Caco-2 (cell line): ENCODE results near the gene MYO18A. TPM values are rescaled to one million over a fixed set of nuclear protein-coding genes. Genes with fewer than 3 reads are reported as not detected.

Experiments used
- BruUV-seq: library from RNA; stranded (reverse); fragments of 400-500 nt; replicated peaks from 2 replicates; lab custom pipeline; 2021; lab: Mats Ljungman, UMichigan
- CTCF ChIA-PET: fragments of 300-600 bp; sonication (Branson Sonifier 250); formaldehyde crosslinking; loops from one replicate; lab custom pipeline; 2022; ENCODE audit warnings: antibody characterized with exemption; lab: Charles Lee
- POLR2A ChIA-PET: fragments of 300-600 bp; sonication (Branson Sonifier 250); formaldehyde crosslinking; loops from one replicate; lab custom pipeline; 2022; ENCODE audit warnings: antibody characterized with exemption; lab: Charles Lee
- DNase-seq, 2 experiments: peaks; one replicate each; pipeline versions ENCODE4 v3.0.0 to v3.0.0-alpha.2; 2020 to 2022
- H3K27me3 ChIP-seq: replicated peaks from 2 replicates; pipeline ENCODE4 v1.6.0; 2011; ENCODE audit warnings: low read length; ENCODE audit not compliant: control insufficient read depth, insufficient read depth
- H3K36me3 ChIP-seq: 2 replicates; pipeline ENCODE4 v1.5.1; 2011; ENCODE audit warnings: low read length; ENCODE audit not compliant: control insufficient read depth, insufficient read depth
- H3K4me1 ChIP-seq: fragments of 250-450 bp; sonication (Bioruptor Pico); 2 replicates; pipeline ENCODE4 v1.5.1; 2020; ENCODE audit warnings: mild to moderate bottlenecking
- H3K4me3 ChIP-seq: 2 replicates; pipeline ENCODE4 v1.5.1; 2011; ENCODE audit warnings: low read depth, mild to moderate bottlenecking, control low read depth, low read length
- H3K9me3 ChIP-seq: fragments of 250-450 bp; sonication (Bioruptor Pico); 2 replicates; pipeline ENCODE4 v1.5.1; 2020; ENCODE audit warnings: mild to moderate bottlenecking, moderate library complexity
- H3K27ac Mint-ChIP-seq: one replicate; pipeline ENCODE4 v1.8.0; 2022; ENCODE audit warnings: mixed read lengths; ENCODE audit not compliant: unreplicated experiment
- H3K27me3 Mint-ChIP-seq: one replicate; pipeline ENCODE4 v1.8.0; 2022; ENCODE audit warnings: mixed read lengths; ENCODE audit not compliant: insufficient read depth, unreplicated experiment
- H3K36me3 Mint-ChIP-seq: one replicate; pipeline ENCODE4 v1.8.0; 2022; ENCODE audit warnings: mild to moderate bottlenecking, mixed read lengths; ENCODE audit not compliant: insufficient read depth, unreplicated experiment
- H3K4me1 Mint-ChIP-seq: one replicate; pipeline ENCODE4 v1.8.0; 2022; ENCODE audit warnings: low read depth, mixed read lengths; ENCODE audit not compliant: unreplicated experiment
- H3K4me3 Mint-ChIP-seq: one replicate; pipeline ENCODE4 v1.8.0; 2022; ENCODE audit warnings: mild to moderate bottlenecking, moderate library complexity, mixed read lengths; ENCODE audit not compliant: unreplicated experiment
- H3K9me3 Mint-ChIP-seq: one replicate; pipeline ENCODE4 v1.8.0; 2022; ENCODE audit warnings: mixed read lengths; ENCODE audit not compliant: unreplicated experiment
- CTCF ChIP-seq, 2 experiments: fragments of 200-600 bp in 1 of 2; IDR thresholded peaks; 1 replicate in 1 of 2; 2 replicates in 1 of 2; pipeline versions ENCODE4 v1.5.1 to v1.8.0; 2011 to 2022; ENCODE audit warnings: antibody characterized with exemption in 1 of 2, control low read depth in 1 of 2, inconsistent platforms in 1 of 2, low read depth in 1 of 2, low read length in 1 of 2, mild to moderate bottlenecking in 1 of 2, moderate library complexity in 1 of 2; ENCODE audit not compliant: insufficient read depth in 1 of 2, severe bottlenecking in 1 of 2, unreplicated experiment in 1 of 2
- intact Hi-C: fragments of 100-400 bp; cut with micrococcal nuclease; formaldehyde crosslinking; loops from one replicate; pipeline ENCODE4 v1.10.0; 2022; ENCODE audit not compliant: unreplicated experiment
- total RNA-seq: library from RNA; stranded (reverse); gene quantifications from 2 replicates; pipeline ENCODE4 v1.2.3, GENCODE V29; 2022

MYO18A gene
- total RNA-seq, 1 experiment from 2014 or later: 47.1 TPM

DNA sequence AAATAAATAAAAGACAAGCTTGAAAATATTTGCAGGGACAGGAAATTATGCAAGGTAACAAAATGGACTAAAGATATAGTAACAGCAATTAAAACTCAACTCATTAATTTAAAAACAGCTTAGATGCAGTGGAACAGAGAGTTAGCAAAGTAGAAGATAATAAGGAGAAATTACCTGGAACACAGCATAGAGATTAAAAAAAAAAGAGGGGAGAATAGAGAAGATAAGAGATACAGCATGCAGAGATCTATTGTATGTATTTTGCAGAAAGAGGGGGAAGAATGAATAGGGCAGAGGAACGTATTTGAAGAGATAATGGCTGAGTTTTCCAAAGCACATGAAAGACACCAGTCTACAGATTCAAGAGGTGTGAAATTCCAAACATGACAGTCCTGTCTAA is 145.7 kb downstream of the MYO18A start:
- Mint-ChIP-seq H3K9me3 (peaks cover 17% of the 10 kb centered on the region), H3K27ac (no peak overlapping the region), H3K27me3 (peaks cover 28% of the 10 kb centered on the region), H3K4me3 (no peak overlapping the region), H3K4me1 (no peaks in the 10 kb centered on the region), H3K36me3 (no peaks in the 10 kb centered on the region)
- no peak for DNase-seq
- intact Hi-C loops: no loop called here
- CTCF ChIA-PET: interaction anchor here (0.9 kb wide), 1 partner anchor 77 kb away, joined by 3 read pairs; no protein-coding TSS in a partner anchor
- Histone ChIP-seq H3K27me3 (peaks cover 2% of the 10 kb centered on the region; the same call in 1 of the 2 replicates), H3K9me3 (peaks cover 8% of the 10 kb centered on the region; the same call in 1 of the 2 replicates), H3K36me3 (no peaks in the 10 kb centered on the region), H3K4me1 (no peaks in the 10 kb centered on the region), H3K4me3 (no peak overlapping the region)
- TF ChIP-seq CTCF (IDR thresholded peaks at IDR 0.05; ENCODE audit: insufficient read depth in 1 of 2, low read depth in 1 of 2, low read length in 1 of 2, severe bottlenecking in 1 of 2, unreplicated experiment in 1 of 2): no peak
- BruUV-seq: no TSS peak
- POLR2A ChIA-PET: no interaction called here

GRCh38 chr17:29032857-29033197 is 147.4 kb downstream of the MYO18A start:
- Histone ChIP-seq H3K4me1 (no peaks in the 10 kb centered on the region), H3K36me3 (no peaks in the 10 kb centered on the region), H3K27me3 (peaks cover 2% of the 10 kb centered on the region; the same call in 1 of the 2 replicates), H3K4me3 (no peak overlapping the region), H3K9me3 (peaks cover 8% of the 10 kb centered on the region; the same call in 1 of the 2 replicates)
- no peak for TF ChIP-seq CTCF (IDR thresholded peaks at IDR 0.05; ENCODE audit: insufficient read depth in 1 of 2, low read depth in 1 of 2, low read length in 1 of 2, severe bottlenecking in 1 of 2, unreplicated experiment in 1 of 2)
- Mint-ChIP-seq H3K27me3 (peaks cover 35% of the 10 kb centered on the region), H3K4me1 (no peaks in the 10 kb centered on the region), H3K36me3 (no peaks in the 10 kb centered on the region), H3K27ac (no peak overlapping the region), H3K4me3 (no peak overlapping the region), H3K9me3 (peaks cover 17% of the 10 kb centered on the region)
- no TSS peak for BruUV-seq
- intact Hi-C loops: no loop called here
- POLR2A ChIA-PET: no interaction called here
- no peak for DNase-seq
- CTCF ChIA-PET: no interaction called here

DNA sequence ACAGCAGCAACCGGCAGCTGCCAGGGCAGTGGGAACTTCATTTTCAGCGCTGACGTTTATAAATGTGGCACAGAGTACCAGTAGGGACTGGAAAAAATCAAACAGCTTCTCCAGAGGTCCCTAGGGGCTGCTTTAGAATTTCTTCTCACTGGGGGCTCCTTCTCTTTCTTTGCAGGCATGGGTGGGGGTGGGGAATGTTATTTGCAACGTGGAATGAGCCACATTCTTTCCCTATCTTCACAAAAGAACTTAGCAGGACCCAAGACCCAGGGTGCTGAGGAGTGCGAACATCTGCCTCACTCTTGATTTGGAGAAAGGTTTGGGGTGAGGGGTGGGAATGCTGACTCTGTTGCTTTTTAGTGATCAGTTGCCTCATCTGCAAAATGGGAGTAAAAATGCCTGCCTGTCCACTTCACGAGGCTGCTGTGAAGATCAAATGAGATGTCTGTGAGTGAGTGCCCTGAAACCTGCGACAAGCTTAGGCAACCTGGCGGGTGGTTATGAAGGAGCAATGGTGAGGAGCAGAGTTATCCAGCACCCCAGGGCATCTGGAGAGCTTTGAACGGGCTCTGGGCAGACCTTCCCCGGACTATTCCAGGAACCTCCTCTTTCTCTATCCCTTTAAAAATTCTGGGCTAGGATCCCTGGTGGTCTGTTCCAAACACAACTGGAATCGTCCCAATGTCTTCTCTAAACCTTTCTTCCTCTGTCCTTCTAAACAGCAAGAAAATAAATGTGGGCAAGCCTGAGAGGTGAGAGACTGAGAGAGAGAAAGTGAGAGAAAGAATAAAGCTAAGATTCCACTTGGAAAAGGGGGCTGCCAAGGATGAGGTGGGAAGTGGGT is 148.0 kb downstream of the MYO18A start:
- no peak overlapping the region for H3K27ac Mint-ChIP-seq
- CTCF ChIA-PET: no interaction called here
- H3K27me3 Mint-ChIP-seq: peaks cover 38% of the 10 kb centered on the region
- POLR2A ChIA-PET: interaction anchor here (0.6 kb wide), 1 partner anchor 39 kb away, joined by 3 read pairs; no protein-coding TSS in a partner anchor
- H3K9me3 Mint-ChIP-seq: peaks cover 17% of the 10 kb centered on the region
- Histone ChIP-seq H3K4me3 (no peak overlapping the region), H3K4me1 (no peaks in the 10 kb centered on the region), H3K27me3 (peaks cover 2% of the 10 kb centered on the region; the same call in 1 of the 2 replicates), H3K36me3 (no peaks in the 10 kb centered on the region), H3K9me3 (peaks cover 8% of the 10 kb centered on the region; the same call in 1 of the 2 replicates)
- H3K4me1 Mint-ChIP-seq: no peaks in the 10 kb centered on the region
- BruUV-seq: no TSS peak
- intact Hi-C loops: no loop called here
- no peak overlapping the region for H3K4me3 Mint-ChIP-seq
- no peak for DNase-seq
- TF ChIP-seq CTCF (IDR thresholded peaks at IDR 0.05; ENCODE audit: insufficient read depth in 1 of 2, low read depth in 1 of 2, low read length in 1 of 2, severe bottlenecking in 1 of 2, unreplicated experiment in 1 of 2): no peak
- H3K36me3 Mint-ChIP-seq: no peaks in the 10 kb centered on the region
